ENCODE results near the gene DNMT1.

- TF ChIP-seq CTCF (IDR thresholded peaks at IDR 0.05): no peak
- no peak for TF ChIP-seq EZH2 (IDR thresholded peaks at IDR 0.05; ENCODE audit: borderline replicate concordance, insufficient read depth, low read depth, low read length, poor library complexity, severe bottlenecking)
Observed at GRCh38 chr19:10118960-10119359, 75.8 kb downstream of the DNMT1 start.
